Colonic mucosa (tissue), 4 donors: Measurements from ENCODE around the gene CCDC54. TPM values are rescaled to one million over a fixed set of nuclear protein-coding genes. Genes with fewer than 3 reads are reported as not detected.

ENCODE experiments used
- DNase-seq: peaks from one replicate; pipeline ENCODE4 v3.0.0-alpha.2; 2020
- H3K27ac ChIP-seq: fragments of 200-600 bp; one replicate; pipeline ENCODE4 v1.8.0; 2021
- H3K27me3 ChIP-seq: fragments of 200-600 bp; one replicate; pipeline ENCODE4 v1.8.0; 2021
- H3K36me3 ChIP-seq: fragments of 200-600 bp; one replicate; pipeline ENCODE4 v1.8.0; 2021
- H3K4me1 ChIP-seq: fragments of 200-600 bp; one replicate; pipeline ENCODE4 v1.8.0; 2021; ENCODE audit warnings: mild to moderate bottlenecking
- H3K4me3 ChIP-seq: fragments of 200-600 bp; one replicate; pipeline ENCODE4 v1.8.0; 2021
- H3K9ac ChIP-seq, 2 donors: one replicate each; pipeline ENCODE4 v1.7.0; 2013; ENCODE audit warnings: control low read depth in 2 of 2, low read depth in 2 of 2, low read length in 2 of 2
- H3K9me3 ChIP-seq: fragments of 200-600 bp; one replicate; pipeline ENCODE4 v1.8.0; 2021
- intact Hi-C: fragments of 100-400 bp; cut with DNase I; formaldehyde crosslinking; loops from one replicate; pipeline ENCODE4 v1.14.1; 2022
- total RNA-seq, 2 donors: library from RNA; stranded (reverse); fragmentation: NEBNext Ultra II Directional in 1 of 2; extraction: Animal tissue kit (Norgen Biotek cat#: 25700) in 1 of 2; gene quantifications; one replicate each; pipeline ENCODE4 v1.2.1, GENCODE V29; 2021
- TF ChIP-seq, protein P1 (sequence below): fragments of 200-600 bp; IDR thresholded peaks from one replicate; pipeline ENCODE4 v1.8.0; 2022; ENCODE audit warnings: antibody characterized with exemption, mild to moderate bottlenecking
- donor health status: healthy.
- donor health status: DM: no; HTN: no; CAD: no.
- donor health status: DM: no; HTN: no; CAD: no.

CCDC54 gene
- total RNA-seq, 2 donors from 2014 or later, result not detected

DNA sequence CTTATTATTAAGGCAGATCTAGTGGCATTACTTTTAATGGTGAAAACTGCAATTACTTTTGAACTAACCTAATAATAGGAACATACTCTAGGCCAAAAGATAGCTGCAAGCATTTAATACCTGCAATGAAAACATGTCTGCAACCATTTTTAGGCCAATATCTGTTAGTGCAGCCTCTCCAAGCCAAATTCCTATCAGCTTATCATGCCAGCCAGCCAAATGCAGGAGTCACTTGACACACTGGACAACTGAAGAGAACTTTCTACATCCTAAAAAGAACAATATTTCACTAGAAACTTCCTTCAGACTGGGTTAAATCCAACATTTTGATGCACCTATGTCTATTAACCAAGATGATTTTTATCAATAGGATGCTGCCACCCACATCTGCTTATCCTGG is 33.8 kb downstream of the CCDC54 start:
- H3K27me3 ChIP-seq, result no peaks in the 10 kb centered on the region
- no peak overlapping the region for H3K4me3 ChIP-seq
- no peaks in the 10 kb centered on the region for H3K36me3 ChIP-seq
- DNase-seq, result no peak
- TF ChIP-seq, protein P1, sequence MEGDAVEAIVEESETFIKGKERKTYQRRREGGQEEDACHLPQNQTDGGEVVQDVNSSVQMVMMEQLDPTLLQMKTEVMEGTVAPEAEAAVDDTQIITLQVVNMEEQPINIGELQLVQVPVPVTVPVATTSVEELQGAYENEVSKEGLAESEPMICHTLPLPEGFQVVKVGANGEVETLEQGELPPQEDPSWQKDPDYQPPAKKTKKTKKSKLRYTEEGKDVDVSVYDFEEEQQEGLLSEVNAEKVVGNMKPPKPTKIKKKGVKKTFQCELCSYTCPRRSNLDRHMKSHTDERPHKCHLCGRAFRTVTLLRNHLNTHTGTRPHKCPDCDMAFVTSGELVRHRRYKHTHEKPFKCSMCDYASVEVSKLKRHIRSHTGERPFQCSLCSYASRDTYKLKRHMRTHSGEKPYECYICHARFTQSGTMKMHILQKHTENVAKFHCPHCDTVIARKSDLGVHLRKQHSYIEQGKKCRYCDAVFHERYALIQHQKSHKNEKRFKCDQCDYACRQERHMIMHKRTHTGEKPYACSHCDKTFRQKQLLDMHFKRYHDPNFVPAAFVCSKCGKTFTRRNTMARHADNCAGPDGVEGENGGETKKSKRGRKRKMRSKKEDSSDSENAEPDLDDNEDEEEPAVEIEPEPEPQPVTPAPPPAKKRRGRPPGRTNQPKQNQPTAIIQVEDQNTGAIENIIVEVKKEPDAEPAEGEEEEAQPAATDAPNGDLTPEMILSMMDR, result no peak
- H3K4me1 ChIP-seq, result no peaks in the 10 kb centered on the region
- H3K27ac ChIP-seq, result no peak overlapping the region
- intact Hi-C loops, result no loop called here
- H3K9ac ChIP-seq, result no peak overlapping the region
- no peaks in the 10 kb centered on the region for H3K9me3 ChIP-seq

DNA sequence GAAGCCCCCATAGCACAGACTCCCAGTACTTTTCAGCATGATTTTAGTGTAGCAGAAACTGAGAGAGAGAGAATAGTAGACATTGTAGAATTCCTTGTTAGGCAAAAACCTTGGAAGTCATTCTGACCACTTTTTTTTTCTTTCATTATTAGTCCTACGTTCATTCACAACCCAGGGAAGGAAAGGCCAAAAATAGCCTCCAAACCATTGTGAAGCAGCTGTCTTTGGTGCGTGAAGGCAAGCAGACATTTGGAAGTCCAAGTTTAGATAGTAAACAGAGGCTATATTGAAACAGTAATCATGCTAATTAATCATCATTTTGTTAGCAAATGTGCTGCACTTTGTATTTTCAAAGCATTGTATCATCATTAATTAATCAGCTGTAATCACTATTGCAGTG is 34.5 kb downstream of the CCDC54 start:
- no peak overlapping the region for H3K9ac ChIP-seq
- no peak for DNase-seq
- no peaks in the 10 kb centered on the region for H3K27me3 ChIP-seq
- intact Hi-C loops, result no loop called here
- H3K4me1 ChIP-seq, result no peaks in the 10 kb centered on the region
- H3K4me3 ChIP-seq, result no peak overlapping the region
- H3K9me3 ChIP-seq, result no peaks in the 10 kb centered on the region
- no peaks in the 10 kb centered on the region for H3K36me3 ChIP-seq
- no peak overlapping the region for H3K27ac ChIP-seq
- TF ChIP-seq, protein P1, result no peak

DNA sequence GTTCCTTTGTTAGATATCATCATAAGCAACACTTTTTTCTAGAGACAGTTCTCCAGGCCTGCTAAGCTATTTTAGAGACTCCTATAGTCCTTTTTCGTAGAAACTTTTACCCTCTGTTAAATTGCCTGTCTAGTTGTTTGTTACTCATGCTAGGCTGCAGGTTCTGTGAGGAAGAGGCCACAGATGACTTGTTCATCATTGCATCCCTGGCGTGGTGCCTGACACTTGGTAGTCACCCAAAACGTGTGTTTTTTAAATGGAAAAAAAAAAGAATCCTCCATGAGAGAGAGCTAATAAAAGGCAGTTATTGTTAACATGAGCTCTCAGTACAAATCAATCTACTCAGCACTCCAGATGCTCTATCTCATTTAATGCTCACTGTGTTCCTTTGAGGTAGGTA is 35.1 kb downstream of the CCDC54 start:
- intact Hi-C loops, result no loop called here
- DNase-seq, result no peak
- Histone ChIP-seq H3K4me1 (no peaks in the 10 kb centered on the region), H3K9ac (no peak overlapping the region), H3K4me3 (no peak overlapping the region), H3K27ac (no peak overlapping the region), H3K27me3 (no peaks in the 10 kb centered on the region), H3K36me3 (no peaks in the 10 kb centered on the region), H3K9me3 (no peaks in the 10 kb centered on the region)
- TF ChIP-seq, protein P1, result no peak

DNA sequence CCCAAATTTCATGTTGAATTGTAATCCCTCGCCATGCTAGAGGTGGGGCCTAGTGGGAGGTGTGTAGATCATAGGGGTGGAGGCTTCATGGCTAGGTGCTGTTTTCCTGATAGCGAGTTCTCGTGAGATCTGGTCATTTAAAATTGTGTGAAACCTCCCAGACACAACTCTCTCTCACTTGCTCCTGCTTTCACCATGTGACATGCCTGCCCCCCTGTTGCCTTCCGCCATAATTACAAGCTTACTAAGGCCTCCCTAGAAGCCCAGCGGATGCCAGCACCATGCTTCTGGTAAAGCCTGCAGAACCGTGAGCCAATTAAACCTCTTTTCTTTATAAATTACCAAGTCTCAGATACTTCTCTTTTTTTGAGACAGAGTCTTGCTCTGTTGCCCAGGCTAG is 36.0 kb downstream of the CCDC54 start:
- H3K36me3 ChIP-seq, result no peaks in the 10 kb centered on the region
- no peaks in the 10 kb centered on the region for H3K27me3 ChIP-seq
- no peak overlapping the region for H3K9ac ChIP-seq
- no peak overlapping the region for H3K4me3 ChIP-seq
- H3K4me1 ChIP-seq, result no peaks in the 10 kb centered on the region
- H3K27ac ChIP-seq, result no peak overlapping the region
- intact Hi-C loops, result no loop called here
- TF ChIP-seq, protein P1, result no peak
- H3K9me3 ChIP-seq, result no peaks in the 10 kb centered on the region
- DNase-seq, result no peak

DNA sequence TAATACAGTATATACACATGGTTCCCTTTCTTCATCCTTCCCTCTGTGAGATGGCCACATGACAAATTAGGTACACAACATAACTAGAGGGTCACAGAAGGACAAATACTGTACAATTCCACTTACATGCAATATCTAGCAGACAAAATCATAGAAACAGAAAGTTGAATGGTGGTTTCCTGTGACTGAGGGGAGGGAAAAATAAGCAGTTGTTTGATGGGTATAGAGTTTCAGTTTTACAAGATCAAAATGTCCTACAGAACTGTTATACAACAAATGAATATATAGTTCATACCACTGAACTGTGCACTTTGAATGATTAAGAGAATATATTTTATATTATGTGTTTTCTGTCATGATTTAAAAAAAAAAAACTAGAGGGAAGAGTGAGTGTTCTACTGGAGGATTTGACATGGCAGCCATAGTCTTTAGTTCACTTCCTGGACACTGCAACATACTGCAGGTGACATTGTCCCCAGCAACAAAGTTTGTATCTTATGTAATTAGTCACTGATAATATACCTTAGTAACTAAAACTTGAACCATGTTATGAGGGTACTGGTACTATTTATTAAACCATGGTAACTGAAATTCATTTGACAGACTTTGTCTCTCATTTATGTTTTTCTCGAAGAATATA is 37.2 kb downstream of the CCDC54 start:
- DNase-seq, result no peak
- Histone ChIP-seq H3K27me3 (no peaks in the 10 kb centered on the region), H3K4me3 (no peak overlapping the region), H3K9ac (no peak overlapping the region), H3K4me1 (no peaks in the 10 kb centered on the region), H3K36me3 (no peaks in the 10 kb centered on the region), H3K27ac (no peak overlapping the region), H3K9me3 (no peaks in the 10 kb centered on the region)
- intact Hi-C loops, result no loop called here
- TF ChIP-seq, protein P1, result no peak
